ENCODE measurements around the gene PCK1.

- no peak for TF ChIP-seq SIN3A (IDR thresholded peaks at IDR 0.05; ENCODE audit: borderline replicate concordance, insufficient read depth, low read length)
- TF ChIP-seq REST (IDR thresholded peaks at IDR 0.05; ENCODE audit: insufficient read depth in 1 of 2, low read depth in 2 of 2, low read length in 2 of 2) = no peak
Observed at GRCh38 chr20:57615445-57615811, 54.5 kb downstream of the PCK1 start.
